GM18873 (cell line): ENCODE results near the gene SELENOF.
A peak's percentile ranks its signal among the peaks of the same experiment; 100 is the strongest.

Experiments
- ATAC-seq: cut with Tn5 transposase; IDR thresholded peaks from one replicate; pipeline ENCODE4 v1.9.1; 2021; ENCODE audit warnings: mild to moderate bottlenecking, moderate library complexity, moderate number of reproducible peaks; ENCODE audit not compliant: unreplicated experiment, low FRiP score

SELENOF gene

GRCh38 chr1:86913896-86914600 lies at the start of gene SELENOF:
Gene SELENOF, minus strand, starts transcription at chr1:86914126. Its CDS starts 15 bp downstream, at chr1:86914111.
- ATAC-seq = peak; percentile 84

- no peak for ATAC-seq
Measured at GRCh38 chr1:86960548-86960947, 46.6 kb upstream of the SELENOF start.

- ATAC-seq = no peak
Measured at GRCh38 chr1:86957221-86957620, 43.3 kb upstream of the SELENOF start.

DNA sequence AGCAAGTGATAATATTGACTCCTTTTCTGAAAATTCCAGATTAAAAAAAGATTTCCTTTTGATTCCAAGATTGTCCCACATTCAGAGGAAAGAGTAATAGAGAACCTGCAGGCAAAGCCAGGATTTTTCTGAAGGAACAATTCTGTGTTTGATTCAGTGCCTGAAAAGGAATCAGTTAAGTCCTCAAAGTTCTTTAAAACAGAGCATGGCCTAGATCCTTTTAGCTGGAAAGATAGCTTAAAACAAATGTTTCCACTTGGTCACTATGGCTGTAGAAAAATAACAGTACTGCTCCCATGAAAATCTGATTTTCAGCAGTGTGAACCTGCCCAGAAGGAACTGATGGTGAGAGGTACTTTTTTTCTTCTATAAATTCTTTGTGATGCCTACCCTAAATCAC lies 42.3 kb upstream of the SELENOF start:
- no peak for ATAC-seq

DNA sequence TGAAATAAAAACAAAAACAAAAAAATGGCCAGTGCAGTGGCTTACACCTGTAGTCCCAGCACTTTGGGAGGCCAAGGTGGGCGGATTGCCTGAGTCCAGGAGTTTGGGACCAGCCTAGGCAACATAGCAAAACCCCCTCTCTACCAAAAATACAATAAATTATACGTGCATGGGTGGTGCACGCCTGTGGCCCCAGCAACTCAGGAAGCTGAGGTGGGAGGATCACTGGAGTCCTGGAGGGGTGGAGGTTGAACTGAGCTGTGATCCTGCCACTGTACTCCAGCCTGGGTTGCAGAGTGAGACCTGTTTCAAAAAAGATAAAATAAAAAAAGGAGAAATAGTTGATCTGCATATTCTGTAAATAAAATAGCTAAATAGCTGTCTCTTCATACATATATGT lies 41.8 kb upstream of the SELENOF start:
- no peak for ATAC-seq

DNA sequence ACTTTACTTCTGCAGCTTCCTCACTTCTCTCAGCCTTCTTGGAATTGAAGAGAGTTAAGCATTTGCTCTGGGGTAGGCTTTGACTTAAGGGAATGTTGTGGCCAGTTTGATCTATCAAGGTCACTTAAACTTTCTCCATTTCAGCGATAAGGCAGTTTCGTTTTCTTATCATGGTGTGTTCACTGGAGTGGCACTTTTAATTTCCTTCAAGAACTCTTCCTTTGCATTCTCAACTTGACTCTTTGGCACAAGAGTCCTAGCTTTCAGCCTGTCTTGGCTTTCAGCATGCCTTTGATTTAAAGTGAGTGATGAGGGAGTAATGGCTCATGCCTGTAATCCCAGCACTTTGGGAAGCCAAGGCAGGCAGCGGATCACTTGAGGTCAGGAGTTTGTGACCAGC lies 39.2 kb upstream of the SELENOF start:
- no peak for ATAC-seq

DNA sequence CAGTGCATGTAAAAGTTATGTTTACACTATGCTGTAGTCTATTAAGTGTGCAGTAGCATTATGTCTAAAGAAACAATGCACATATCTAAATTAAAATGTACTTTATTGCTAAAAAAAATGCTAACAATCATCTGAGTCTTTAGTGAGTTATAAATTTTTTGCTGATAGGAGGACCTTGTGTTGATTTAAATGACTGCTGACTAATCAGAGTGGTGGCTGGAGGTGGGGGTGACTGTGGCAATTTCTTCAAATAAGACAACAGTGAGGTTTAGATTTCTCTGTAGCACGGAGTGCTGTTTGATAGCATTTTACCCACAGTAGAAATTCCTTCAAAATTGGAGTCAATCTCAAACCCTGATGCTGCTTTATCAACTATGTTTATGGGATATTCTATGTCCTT lies 37.5 kb upstream of the SELENOF start:
- no peak for ATAC-seq

GRCh38 chr1:86950712-86951419 lies 36.9 kb upstream of the SELENOF start:
- no peak for ATAC-seq

DNA sequence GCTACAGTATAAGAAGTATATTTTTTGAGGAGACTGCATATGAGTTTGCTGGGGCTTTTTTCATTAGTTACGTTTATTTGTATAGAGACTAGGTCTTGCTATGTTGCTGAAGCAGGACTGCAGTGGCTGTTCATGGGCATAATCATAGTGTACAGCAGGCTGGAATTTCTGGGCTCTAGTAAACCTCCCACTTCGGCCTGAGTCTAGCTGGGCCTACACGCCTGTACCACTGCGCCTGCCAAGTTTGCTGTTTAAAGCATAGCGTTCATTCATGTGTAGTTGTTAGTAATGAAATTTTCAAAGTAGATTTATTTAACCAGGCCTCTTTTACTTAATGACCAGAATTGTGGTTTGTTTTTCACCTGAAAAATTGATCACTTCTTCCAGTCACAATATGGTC lies 34.3 kb upstream of the SELENOF start:
- ATAC-seq = no peak

GRCh38 chr1:86942743-86943142 lies 28.8 kb upstream of the SELENOF start:
- no peak for ATAC-seq

DNA sequence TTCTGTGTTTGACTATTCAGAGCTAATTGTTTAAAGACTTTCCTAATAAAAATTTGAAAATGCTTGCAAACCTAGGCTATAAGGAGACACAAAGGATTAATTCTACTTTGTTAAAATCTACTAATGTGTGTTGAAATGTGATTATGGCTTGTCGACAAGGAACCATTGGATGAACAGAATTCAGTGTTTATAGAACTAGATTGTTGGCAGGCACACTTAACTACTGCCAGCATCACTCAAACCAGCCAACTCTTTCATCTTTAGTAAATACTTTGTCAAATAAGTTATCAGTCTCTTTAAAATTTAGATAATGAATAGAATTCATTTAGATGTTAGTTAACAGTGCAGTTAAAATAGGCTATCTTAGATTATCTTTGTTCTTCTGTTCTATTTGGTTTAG lies 28.1 kb upstream of the SELENOF start:
- no peak for ATAC-seq

DNA sequence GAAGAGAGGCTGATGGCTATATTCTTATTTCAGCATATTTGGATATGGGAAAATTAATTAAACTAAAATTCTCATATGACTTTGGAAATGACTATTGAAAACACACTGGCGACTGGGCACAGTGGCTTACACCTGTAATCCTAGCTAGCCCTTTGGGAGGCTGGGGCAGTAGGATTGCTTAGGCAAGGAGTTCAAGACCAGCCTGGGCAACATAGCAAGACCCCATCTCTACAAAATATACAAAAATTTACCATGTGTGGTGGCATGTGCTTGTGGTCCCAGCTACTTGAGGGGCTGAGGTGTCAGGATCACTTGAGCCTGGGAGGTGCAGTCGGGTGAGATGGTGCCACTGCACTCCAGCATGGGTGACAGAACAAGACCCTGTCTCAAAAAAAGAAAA lies 26.7 kb upstream of the SELENOF start:
- no peak for ATAC-seq

DNA sequence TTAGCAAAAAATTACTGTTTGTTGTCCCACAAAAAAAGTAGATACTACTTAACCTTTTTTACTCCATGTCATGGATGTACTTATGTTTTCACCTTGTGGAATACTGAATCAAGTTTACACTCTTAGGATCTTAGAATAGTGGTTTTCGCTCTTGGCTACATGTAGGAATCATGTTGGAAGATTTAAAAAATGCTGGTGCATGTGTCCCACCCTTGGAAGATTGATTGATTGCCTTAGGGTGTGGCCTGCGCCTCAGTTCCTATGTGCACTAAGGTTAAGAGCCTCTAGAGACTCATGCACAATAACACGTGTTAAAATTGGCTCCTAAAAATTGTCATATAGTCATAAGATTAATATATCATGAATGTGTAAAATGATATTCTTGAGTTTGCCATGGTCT lies 25.5 kb upstream of the SELENOF start:
- no peak for ATAC-seq

GRCh38 chr1:86938855-86939254 lies 24.9 kb upstream of the SELENOF start:
- ATAC-seq = no peak

- no peak for ATAC-seq
Measured at GRCh38 chr1:86938450-86938849, 24.5 kb upstream of the SELENOF start.

GRCh38 chr1:86933562-86934377 lies 19.8 kb upstream of the SELENOF start:
- ATAC-seq = no peak

DNA sequence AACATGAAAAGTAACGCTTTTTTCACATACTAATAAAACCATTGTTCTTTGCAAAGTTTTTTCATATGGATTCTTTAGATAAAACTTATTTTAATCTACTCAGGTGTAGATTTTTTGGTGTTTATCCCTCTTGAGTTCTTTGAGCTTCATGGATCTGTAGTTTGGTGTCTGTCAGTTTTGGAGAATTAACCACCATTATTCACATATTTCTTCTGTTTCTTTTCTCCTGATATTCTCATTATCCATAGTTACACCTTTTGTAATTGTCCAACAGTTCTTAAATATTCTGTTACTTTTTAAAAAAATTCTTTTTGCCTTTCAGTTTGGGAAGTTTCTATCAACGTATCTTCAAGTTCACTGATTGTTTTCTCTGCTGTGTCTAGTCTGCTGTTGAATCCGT lies 19.1 kb upstream of the SELENOF start:
- no peak for ATAC-seq

DNA sequence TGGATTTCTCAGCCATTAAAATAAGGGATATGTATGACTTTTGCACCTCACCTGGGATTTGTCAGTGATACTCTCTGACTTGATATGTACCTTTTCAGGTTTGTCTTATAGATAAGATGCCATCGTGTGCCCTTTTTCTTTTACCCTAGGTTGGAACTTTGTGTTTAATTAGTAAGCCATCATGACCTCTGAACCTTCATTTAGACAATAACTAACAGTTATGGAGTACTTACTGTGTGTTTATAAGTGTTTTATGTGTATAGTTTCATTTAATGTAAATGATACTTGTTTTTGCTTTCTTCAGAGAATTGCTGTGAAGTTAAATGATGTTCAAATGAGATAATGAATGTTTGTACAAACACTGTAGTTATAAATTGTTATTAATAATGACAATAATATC lies 14.9 kb upstream of the SELENOF start:
- no peak for ATAC-seq

- ATAC-seq = no peak
Measured at GRCh38 chr1:86926883-86927282, 13.0 kb upstream of the SELENOF start.

GRCh38 chr1:86925742-86926141 lies 11.8 kb upstream of the SELENOF start:
- no peak for ATAC-seq

GRCh38 chr1:86924324-86924960 lies 10.5 kb upstream of the SELENOF start:
- no peak for ATAC-seq
